OCI-LY3 (cell line): ENCODE data around the gene SYNE2.

ENCODE experiments used
- H2AFZ ChIP-seq: fragments of 200-600, 300-600 bp; shearing (Covaris generic); 2 replicates; pipeline ENCODE4 v1.6.0; 2014; ENCODE audit warnings: antibody characterized with exemption, low read depth, low read length
- H3K27ac ChIP-seq: fragments of 200-600, 300-600 bp; sonication (generic); 2 replicates; pipeline ENCODE4 v1.5.1; 2014; ENCODE audit warnings: mild to moderate bottlenecking, low read length, moderate library complexity, mixed read lengths
- H3K27me3 ChIP-seq: fragments of 200-600, 300-600 bp; sonication (generic); 2 replicates; pipeline ENCODE4 v1.6.1; 2014; ENCODE audit warnings: low read depth, low read length, mixed read lengths
- H3K36me3 ChIP-seq: fragments of 200-600, 300-600 bp; sonication (generic); replicated peaks from 2 replicates; pipeline ENCODE3; 2014; ENCODE audit warnings: low read depth, low read length, mixed read lengths
- H3K4me1 ChIP-seq: fragments of 300-600, 200-600 bp; sonication (generic); 2 replicates; pipeline ENCODE4 v1.6.1; 2014; ENCODE audit warnings: low read length, mixed read lengths
- H3K4me2 ChIP-seq: fragments of 200-600, 300-600 bp; sonication (generic); 2 replicates; pipeline ENCODE4 v1.6.1; 2014; ENCODE audit warnings: low read length, mixed read lengths
- H3K4me3 ChIP-seq: fragments of 300-600, 200-600 bp; sonication (generic); 2 replicates; pipeline ENCODE4 v1.5.1; 2014; ENCODE audit warnings: antibody characterized with exemption, mild to moderate bottlenecking, low read length, moderate library complexity
- H3K79me2 ChIP-seq: fragments of 300-600, 200-600 bp; shearing (Covaris generic); 2 replicates; pipeline ENCODE4 v1.6.1; 2014; ENCODE audit warnings: mild to moderate bottlenecking, low read length, mixed read lengths
- H3K9ac ChIP-seq: fragments of 300-600, 200-600 bp; shearing (Covaris generic); 2 replicates; pipeline ENCODE4 v1.6.0; 2014; ENCODE audit warnings: mild to moderate bottlenecking, low read length, moderate library complexity
- H3K9me3 ChIP-seq: fragments of 200-600, 300-600 bp; shearing (Covaris generic); 2 replicates; pipeline ENCODE4 v1.6.1; 2014; ENCODE audit warnings: low read length, mixed read lengths; ENCODE audit not compliant: insufficient read depth
- H4K20me1 ChIP-seq: fragments of 200-600, 300-600 bp; sonication (generic); 2 replicates; pipeline ENCODE4 v1.6.1; 2016; ENCODE audit warnings: low read length, mixed read lengths; ENCODE audit not compliant: insufficient read depth
- CTCF ChIP-seq: fragments of 200-600, 300-600 bp; sonication (generic); IDR thresholded peaks from 2 replicates; pipeline ENCODE4 v1.5.1; 2014; ENCODE audit warnings: antibody characterized with exemption, low read length, low read depth
- EZH2phosphoT487 ChIP-seq: fragments of 200-600 bp; shearing (Covaris generic); IDR thresholded peaks from 2 replicates; pipeline ENCODE4 v1.6.1; 2018; ENCODE audit warnings: antibody characterized with exemption, mixed run types, low read depth

The SYNE2 gene

GRCh38 chr14:63996016-63996415, 143.2 kb downstream of the SYNE2 start:
- Histone ChIP-seq H4K20me1 (no peaks in the 10 kb centered on the region), H3K9ac (no peak overlapping the region), H3K27me3 (no peaks in the 10 kb centered on the region), H2AFZ (no peak overlapping the region), H3K27ac (no peak overlapping the region), H3K4me1 (peaks cover 13% of the 10 kb centered on the region), H3K9me3 (no peaks in the 10 kb centered on the region), H3K79me2 (no peaks in the 10 kb centered on the region), H3K36me3 (no peaks in the 10 kb centered on the region), H3K4me3 (no peak overlapping the region), H3K4me2 (no peak overlapping the region)
- TF ChIP-seq CTCF = no peak
- no peak for TF ChIP-seq EZH2phosphoT487

- Histone ChIP-seq H3K4me1 (peaks cover 11% of the 10 kb centered on the region), H3K36me3 (no peaks in the 10 kb centered on the region), H3K27ac (no peak overlapping the region), H3K79me2 (no peaks in the 10 kb centered on the region), H2AFZ (no peak overlapping the region), H3K9ac (no peak overlapping the region), H4K20me1 (no peaks in the 10 kb centered on the region), H3K4me2 (no peak overlapping the region), H3K27me3 (no peaks in the 10 kb centered on the region), H3K9me3 (no peaks in the 10 kb centered on the region), H3K4me3 (no peak overlapping the region)
- TF ChIP-seq EZH2phosphoT487 (no peak), CTCF (no peak)
Observed at GRCh38 chr14:63996625-63997220, 143.9 kb downstream of the SYNE2 start.

GRCh38 chr14:64000749-64001148, 147.9 kb downstream of the SYNE2 start:
- H3K36me3 ChIP-seq = no peaks in the 10 kb centered on the region
- H3K4me1 ChIP-seq = peaks cover 6% of the 10 kb centered on the region; the same call in 1 of the 2 replicates
- no peaks in the 10 kb centered on the region for H3K9me3 ChIP-seq
- H3K27me3 ChIP-seq = no peaks in the 10 kb centered on the region
- H3K9ac ChIP-seq = no peak overlapping the region
- no peak overlapping the region for H3K4me2 ChIP-seq
- H3K79me2 ChIP-seq = no peaks in the 10 kb centered on the region
- H3K27ac ChIP-seq = no peak overlapping the region
- no peaks in the 10 kb centered on the region for H4K20me1 ChIP-seq
- no peak overlapping the region for H2AFZ ChIP-seq
- TF ChIP-seq EZH2phosphoT487 (no peak), CTCF (no peak)
- H3K4me3 ChIP-seq = no peak overlapping the region

- Histone ChIP-seq H3K9me3 (no peaks in the 10 kb centered on the region), H3K27me3 (no peaks in the 10 kb centered on the region), H3K9ac (no peak overlapping the region), H3K4me1 (peaks cover 8% of the 10 kb centered on the region), H4K20me1 (no peaks in the 10 kb centered on the region), H2AFZ (no peak overlapping the region), H3K79me2 (no peaks in the 10 kb centered on the region), H3K4me2 (no peak overlapping the region), H3K27ac (no peak overlapping the region), H3K36me3 (no peaks in the 10 kb centered on the region), H3K4me3 (no peak overlapping the region)
- no peak for TF ChIP-seq EZH2phosphoT487
- no peak for TF ChIP-seq CTCF
Observed at GRCh38 chr14:64005822-64006221, 153.0 kb downstream of the SYNE2 start.
